Spleen (tissue), 11 donors: ENCODE data around the gene C3orf20. TPM values are rescaled to one million over a fixed set of nuclear protein-coding genes. Genes with fewer than 3 reads are reported as not detected.

Source experiments
- DNase-seq: peaks from one replicate; pipeline ENCODE4 v3.0.0-alpha.2; 2020
- H3K27ac ChIP-seq, 8 donors: fragments of 200-600 bp; sonication (generic) in 7 of 8; 1 replicate in 4 of 8; 2 replicates in 4 of 8; pipeline versions ENCODE4 v1.5.0 to v1.8.0; 2016 to 2021; ENCODE audit warnings: inconsistent platforms in 4 of 8, mild to moderate bottlenecking in 4 of 8, moderate library complexity in 1 of 8
- H3K27me3 ChIP-seq, 7 donors: fragments of 200-600 bp; sonication (generic) in 6 of 7; replicated peaks in 1 of 7; 1 replicate in 4 of 7; 2 replicates in 3 of 7; pipeline versions ENCODE4 v1.5.0 to v1.8.0; 2016 to 2021; ENCODE audit warnings: inconsistent platforms in 3 of 7, mild to moderate bottlenecking in 1 of 7
- H3K36me3 ChIP-seq, 6 donors: fragments of 200-600 bp; sonication (generic) in 5 of 6; 1 replicate in 4 of 6; 2 replicates in 2 of 6; pipeline versions ENCODE4 v1.5.0 to v1.8.0; 2016 to 2021; ENCODE audit warnings: inconsistent platforms in 2 of 6
- H3K4me1 ChIP-seq, 6 donors: fragments of 200-600 bp; sonication (generic) in 5 of 6; 1 replicate in 3 of 6; 2 replicates in 3 of 6; pipeline versions ENCODE4 v1.5.0 to v1.8.0; 2016 to 2021; ENCODE audit warnings: inconsistent platforms in 3 of 6
- H3K4me3 ChIP-seq, 8 donors: fragments of 200-600 bp; sonication (generic) in 7 of 8; 1 replicate in 4 of 8; 2 replicates in 4 of 8; pipeline versions ENCODE4 v1.5.0 to v1.8.0; 2016 to 2021; ENCODE audit warnings: inconsistent platforms in 4 of 8, mild to moderate bottlenecking in 4 of 8, moderate library complexity in 2 of 8
- H3K9me3 ChIP-seq, 8 donors: fragments of 200-600 bp; sonication (generic) in 7 of 8; 1 replicate in 4 of 8; 2 replicates in 4 of 8; pipeline versions ENCODE4 v1.5.0 to v1.8.0; 2016 to 2021; ENCODE audit warnings: inconsistent platforms in 4 of 8
- CTCF ChIP-seq, 11 experiments: fragments of 200-600 bp in 7 of 11; fragments of 450-650 bp in 4 of 11; sonication (generic) in 4 of 11; IDR thresholded peaks in 8 of 11; conservative IDR thresholded peaks in 3 of 11; 1 replicate in 7 of 11; 2 replicates in 4 of 11; pipeline versions ENCODE4 v1.4.0 to v1.8.0; 2016 to 2021; ENCODE audit warnings: antibody characterized with exemption in 11 of 11, inconsistent platforms in 4 of 11, mild to moderate bottlenecking in 1 of 11
- POLR2A ChIP-seq, 3 donors: fragments of 450-650 bp; IDR thresholded peaks; one replicate each; pipeline ENCODE4 v1.5.1; 2017; ENCODE audit warnings: antibody characterized with exemption in 3 of 3, mild to moderate bottlenecking in 1 of 3
- POLR2AphosphoS5 ChIP-seq, 3 donors: sonication (generic); formaldehyde crosslinking; IDR thresholded peaks; one replicate each; pipeline ENCODE4 v1.5.1; 2017; ENCODE audit warnings: antibody characterized with exemption in 3 of 3
- WGBS, 5 donors: extraction: QIAGEN DNeasy Blood & Tissue Kit in 3 of 5; methylation state at CpG; one replicate each; pipeline versions ENCODE4 v1.1.5 to v1.1.7; 2013 to 2018; 5-methylcytosine and 5-hydroxymethylcytosine counted together
- intact Hi-C: fragments of 100-400 bp; cut with DNase I; formaldehyde crosslinking; loops from one replicate; pipeline ENCODE4 v1.15.0; 2023; ENCODE audit warnings: low total_unique reads
- polyA plus RNA-seq, 3 donors: library from polyadenylated mRNA; stranded (reverse); fragments of 200-250 nt; gene quantifications; one replicate each; pipeline ENCODE4 v1.2.1, GENCODE V29; 2013
- total RNA-seq, 7 donors: library from RNA; depleted of rRNA in 3 of 7; stranded (reverse); fragments of >200 nt in 3 of 7; fragmentation: NEBNext Ultra II Directional in 4 of 7; extraction: Animal tissue kit (Norgen Biotek cat#: 25700) in 4 of 7; gene quantifications; one replicate each; pipeline versions ENCODE4 v1.1.0 to v1.2.1, GENCODE V29; 2016 to 2021
- donor health status: healthy with polysubstance abuse.
- donor health status: DM: no; HTN: no; CAD: no; lungs with moderate emphysema.
- donor health status: DM: no; HTN: no; CAD: no.
- donor health status: Bipolar disorder and iron deficiency.
- donor health status: healthy.
- donor health status: DM: no; HTN: no; CAD: no.
- donor health status: DM: yes; HTN: yes; CAD: no.

Gene C3orf20
- total and polyA plus RNA-seq, 10 donors = 0.17 to 1.1 (median 0.30) TPM; not detected in 3

- intact Hi-C loops = loop anchor here (10.0 kb wide), 1 partner anchor 118 kb away; no protein-coding TSS in a partner anchor
- peak; percentile 37 for DNase-seq
- Histone ChIP-seq H3K4me1 (peaks cover 0 to 38% (median 18%) of the 10 kb centered on the region in 6 donors), H3K4me3 (no peak overlapping the region), H3K36me3 (no peaks in the 10 kb centered on the region), H3K9me3 (no peaks in the 10 kb centered on the region), H3K27ac (no peak overlapping the region), H3K27me3 (peaks cover 0 to 4% (median 0%) of the 10 kb centered on the region in 7 donors)
- 72 to 85% (median 79%) methylated on average over 14 of the region's 14 CpGs for WGBS, 5 donors
- no peak for TF ChIP-seq POLR2A (IDR thresholded peaks at IDR 0.05)
These were observed 121.6 kb downstream of the C3orf20 start for GRCh38 chr3:14796403-14797077.

DNA sequence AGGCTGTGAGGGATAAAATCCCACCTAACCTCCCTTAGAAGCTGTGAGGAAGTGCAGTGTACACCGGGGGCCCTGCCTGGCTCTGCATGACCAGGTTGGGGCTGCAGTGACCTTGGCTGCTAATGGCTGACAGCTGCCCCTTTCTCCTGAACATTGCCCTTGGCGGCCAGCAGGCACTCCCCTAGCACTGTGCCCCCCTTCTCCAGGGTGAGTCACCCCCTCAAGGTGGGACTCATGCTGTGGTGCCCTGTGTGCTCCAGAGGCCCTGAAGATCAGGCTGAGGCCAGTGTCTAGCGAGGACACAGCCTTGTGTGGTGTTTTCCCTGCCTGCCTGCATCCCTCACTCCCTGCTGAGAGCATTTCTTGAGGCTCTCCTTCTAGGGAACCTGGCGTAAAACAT lies 122.8 kb downstream of the C3orf20 start:
- DNase-seq = peak; percentile 51
- Histone ChIP-seq H3K27me3 (no peaks in the 10 kb centered on the region), H3K4me3 (no peak overlapping the region), H3K27ac (no peak overlapping the region), H3K36me3 (no peaks in the 10 kb centered on the region), H3K9me3 (no peaks in the 10 kb centered on the region), H3K4me1 (peaks cover 0 to 42% (median 21%) of the 10 kb centered on the region in 6 donors)
- WGBS, 5 donors = 61 to 79% (median 72%) methylated on average over 2 to 4 of the region's 4 CpGs
- intact Hi-C loops = loop anchor here (10.0 kb wide), 1 partner anchor 117 kb away; no protein-coding TSS in a partner anchor
- TF ChIP-seq POLR2A (IDR thresholded peaks at IDR 0.05) = no peak
- no peak for TF ChIP-seq CTCF (IDR thresholded peaks at IDR 0.05 in 8 of 11, conservative IDR thresholded peaks at IDR 0.05 in 3 of 11)
- no peak for TF ChIP-seq POLR2AphosphoS5 (IDR thresholded peaks at IDR 0.05)

GRCh38 chr3:14798231-14798630 lies 123.3 kb downstream of the C3orf20 start:
- Histone ChIP-seq H3K4me1 (peaks cover 0 to 42% (median 23%) of the 10 kb centered on the region in 6 donors), H3K27ac (no peak overlapping the region), H3K9me3 (no peaks in the 10 kb centered on the region), H3K4me3 (no peak overlapping the region), H3K27me3 (no peaks in the 10 kb centered on the region), H3K36me3 (no peaks in the 10 kb centered on the region)
- TF ChIP-seq POLR2AphosphoS5 (IDR thresholded peaks at IDR 0.05) = no peak
- TF ChIP-seq CTCF (IDR thresholded peaks at IDR 0.05 in 8 of 11, conservative IDR thresholded peaks at IDR 0.05 in 3 of 11) = no peak
- no peak for TF ChIP-seq POLR2A (IDR thresholded peaks at IDR 0.05)
- intact Hi-C loops = loop anchor here (10.0 kb wide), 1 partner anchor 117 kb away; no protein-coding TSS in a partner anchor
- DNase-seq = peak; percentile 29
- 68 to 89% (median 80%) methylated on average over 4 to 6 of the region's 6 CpGs for WGBS, 5 donors

DNA sequence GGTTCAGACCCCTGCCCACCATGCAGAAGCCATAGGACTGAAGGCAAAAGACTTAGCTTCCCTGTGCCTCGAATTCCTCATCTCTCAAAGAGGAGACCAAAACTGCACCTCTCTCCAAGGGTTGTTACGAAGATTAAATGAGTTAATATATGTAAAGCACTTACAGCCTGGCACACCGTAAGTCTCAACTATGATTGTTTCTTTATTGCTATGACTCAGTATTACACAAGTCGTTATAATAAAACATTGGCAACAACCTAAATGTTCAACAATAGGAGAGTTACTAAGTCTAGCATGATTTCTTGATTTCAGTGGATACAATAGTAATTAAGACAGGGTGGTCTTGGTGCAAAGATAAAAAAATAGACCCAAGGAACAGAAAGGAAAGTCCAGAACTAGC lies 124.2 kb downstream of the C3orf20 start:
- Histone ChIP-seq H3K4me3 (no peak overlapping the region), H3K27me3 (peaks cover 0 to 4% (median 0%) of the 10 kb centered on the region in 7 donors), H3K27ac (no peak overlapping the region), H3K9me3 (no peaks in the 10 kb centered on the region), H3K4me1 (peaks cover 0 to 42% (median 24%) of the 10 kb centered on the region in 6 donors), H3K36me3 (no peaks in the 10 kb centered on the region)
- no peak for DNase-seq
- TF ChIP-seq POLR2A (IDR thresholded peaks at IDR 0.05) (no peak), CTCF (IDR thresholded peaks at IDR 0.05 in 8 of 11, conservative IDR thresholded peaks at IDR 0.05 in 3 of 11) (no peak), POLR2AphosphoS5 (IDR thresholded peaks at IDR 0.05) (no peak)
- intact Hi-C loops = loop anchor here (10.0 kb wide), 1 partner anchor 116 kb away; no protein-coding TSS in a partner anchor
- 77 to 91% (median 81%) methylated on average over 4 of the region's 4 CpGs for WGBS, 5 donors
